BE2C (cell line): ENCODE measurements around the gene SUPT3H.

Experiments used
- DNase-seq: peaks from one replicate; pipeline ENCODE4 v3.0.0-alpha.2; 2020
- H3K27me3 ChIP-seq: fragments of 250-450 bp; sonication (Bioruptor Pico); 2 replicates; pipeline ENCODE4 v1.5.1; 2020; ENCODE audit warnings: mild to moderate bottlenecking
- H3K36me3 ChIP-seq: fragments of 250-450 bp; sonication (Bioruptor Pico); 2 replicates; pipeline ENCODE4 v1.5.1; 2020; ENCODE audit warnings: mild to moderate bottlenecking
- H3K4me1 ChIP-seq: fragments of 250-450 bp; sonication (Bioruptor Pico); 2 replicates; pipeline ENCODE4 v1.5.1; 2020
- H3K4me3 ChIP-seq: 2 replicates; pipeline ENCODE4 v1.5.1; 2011; ENCODE audit warnings: low read depth, low read length
- H3K9me3 ChIP-seq: fragments of 250-450 bp; sonication (Bioruptor Pico); 2 replicates; pipeline ENCODE4 v1.5.1; 2020
- CTCF ChIP-seq: IDR thresholded peaks from 2 replicates; pipeline ENCODE4 v1.5.1; 2012; ENCODE audit warnings: mild to moderate bottlenecking, low read depth, low read length

SUPT3H gene

GRCh38 chr6:45265246-45265645, 112.5 kb downstream of the SUPT3H start:
- DNase-seq, result no peak
- no peaks in the 10 kb centered on the region for H3K36me3 ChIP-seq
- no peaks in the 10 kb centered on the region for H3K27me3 ChIP-seq
- no peaks in the 10 kb centered on the region for H3K9me3 ChIP-seq
- H3K4me1 ChIP-seq, result no peaks in the 10 kb centered on the region
- no peak for TF ChIP-seq CTCF
- no peak overlapping the region for H3K4me3 ChIP-seq

DNA sequence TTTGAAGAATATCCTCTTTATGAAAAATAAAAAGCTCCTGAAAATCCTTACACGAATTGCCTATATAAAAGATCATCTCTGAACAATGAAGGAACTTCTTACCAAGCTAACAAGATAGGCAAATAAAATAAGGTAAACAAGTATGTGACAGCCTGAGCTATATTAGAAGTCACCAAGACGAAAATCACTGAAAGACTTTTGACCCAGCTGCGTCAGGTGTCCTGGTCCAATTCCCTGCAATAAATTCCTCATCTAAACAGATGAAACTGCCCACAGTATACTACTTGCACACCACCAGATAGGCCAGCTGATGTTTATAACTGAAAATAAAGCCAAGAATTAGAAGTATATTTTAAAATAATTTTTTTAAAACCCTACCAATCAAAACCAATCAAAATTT, 117.0 kb downstream of the SUPT3H start:
- Histone ChIP-seq H3K4me3 (no peak overlapping the region), H3K27me3 (no peaks in the 10 kb centered on the region), H3K4me1 (no peaks in the 10 kb centered on the region), H3K36me3 (no peaks in the 10 kb centered on the region), H3K9me3 (no peaks in the 10 kb centered on the region)
- DNase-seq, result no peak
- TF ChIP-seq CTCF, result no peak

- Histone ChIP-seq H3K4me1 (no peaks in the 10 kb centered on the region), H3K9me3 (no peaks in the 10 kb centered on the region), H3K27me3 (no peaks in the 10 kb centered on the region), H3K36me3 (no peaks in the 10 kb centered on the region), H3K4me3 (no peak overlapping the region)
- no peak for TF ChIP-seq CTCF
- no peak for DNase-seq
Measured at GRCh38 chr6:45256697-45257695, 120.7 kb downstream of the SUPT3H start.

- DNase-seq, result no peak
- no peak overlapping the region for H3K4me3 ChIP-seq
- no peaks in the 10 kb centered on the region for H3K36me3 ChIP-seq
- H3K4me1 ChIP-seq, result no peaks in the 10 kb centered on the region
- no peaks in the 10 kb centered on the region for H3K9me3 ChIP-seq
- no peak for TF ChIP-seq CTCF
- H3K27me3 ChIP-seq, result no peaks in the 10 kb centered on the region
Measured at GRCh38 chr6:45255434-45255833, 122.3 kb downstream of the SUPT3H start.

- Histone ChIP-seq H3K4me1 (no peaks in the 10 kb centered on the region), H3K9me3 (no peaks in the 10 kb centered on the region), H3K27me3 (no peaks in the 10 kb centered on the region), H3K4me3 (no peak overlapping the region), H3K36me3 (no peaks in the 10 kb centered on the region)
- TF ChIP-seq CTCF, result no peak
- DNase-seq, result no peak
Measured at GRCh38 chr6:45254253-45254652, 123.5 kb downstream of the SUPT3H start.

GRCh38 chr6:45253453-45253852, 124.3 kb downstream of the SUPT3H start:
- Histone ChIP-seq H3K36me3 (no peaks in the 10 kb centered on the region), H3K4me3 (no peak overlapping the region), H3K4me1 (no peaks in the 10 kb centered on the region), H3K9me3 (no peaks in the 10 kb centered on the region), H3K27me3 (no peaks in the 10 kb centered on the region)
- TF ChIP-seq CTCF, result no peak
- no peak for DNase-seq
